Ascending aorta (tissue), 2 donors: ENCODE results near the gene MCF2L. TPM values are rescaled to one million over a fixed set of nuclear protein-coding genes. Genes with fewer than 3 reads are reported as not detected.

Experiments
- DNase-seq, 2 donors: peaks; one replicate each; pipeline ENCODE4 v3.0.0-alpha.2; 2019; ENCODE audit warnings: low spot score in 2 of 2
- H3K27ac ChIP-seq, 2 donors: fragments of 200-600 bp; sonication (generic); one replicate each; pipeline ENCODE4 v1.5.1; 2016 to 2017; ENCODE audit warnings: mild to moderate bottlenecking in 1 of 2
- H3K27me3 ChIP-seq: fragments of 200-600 bp; sonication (generic); one replicate; pipeline ENCODE4 v1.5.1; 2017
- H3K36me3 ChIP-seq, 2 donors: fragments of 200-600 bp; sonication (generic); one replicate each; pipeline ENCODE4 v1.5.1; 2016
- H3K4me1 ChIP-seq, 2 donors: fragments of 200-600 bp; sonication (generic); one replicate each; pipeline ENCODE4 v1.5.1; 2016 to 2017; ENCODE audit warnings: mild to moderate bottlenecking in 1 of 2
- H3K4me3 ChIP-seq, 2 donors: fragments of 200-600 bp; sonication (generic); one replicate each; pipeline ENCODE4 v1.5.1; 2016 to 2017; ENCODE audit warnings: mild to moderate bottlenecking in 1 of 2
- H3K9me3 ChIP-seq, 2 donors: fragments of 200-600 bp; sonication (generic); one replicate each; pipeline ENCODE4 v1.5.1; 2016
- CTCF ChIP-seq, 3 experiments: fragments of 200-600 bp in 2 of 3; fragments of 450-650 bp in 1 of 3; sonication (generic) in 2 of 3; IDR thresholded peaks; one replicate each; pipeline ENCODE4 v1.5.1; 2016 to 2019; ENCODE audit warnings: antibody characterized with exemption in 3 of 3, mild to moderate bottlenecking in 1 of 3, moderate library complexity in 1 of 3
- intact Hi-C: fragments of 100-400 bp; cut with DNase I; formaldehyde crosslinking; loops from one replicate; pipeline ENCODE4 v1.15.1; 2023
- total RNA-seq: library from RNA; depleted of rRNA; stranded (reverse); fragments of >200 nt; gene quantifications from one replicate; pipeline ENCODE4 v1.1.0, GENCODE V29; 2016

Gene MCF2L
- total RNA-seq, 1 donor from 2014 or later: 112 TPM

- peaks cover 3 to 8% of the 10 kb centered on the region in 2 donors for H3K4me1 ChIP-seq
- H3K36me3 ChIP-seq: no peaks in the 10 kb centered on the region
- H3K4me3 ChIP-seq: peak overlapping the region in 1 of 2 donors; percentile 66
- H3K27ac ChIP-seq: peak overlapping the region in 1 of 2 donors; percentile 76
- H3K27me3 ChIP-seq: no peaks in the 10 kb centered on the region
- no peaks in the 10 kb centered on the region for H3K9me3 ChIP-seq
- no peak for TF ChIP-seq CTCF (IDR thresholded peaks at IDR 0.05)
- intact Hi-C loops: no loop called here
- no peak for DNase-seq
Measured at GRCh38 chr13:113046128-113046882, 77.3 kb downstream of the MCF2L start.

GRCh38 chr13:113046883-113047244 lies 77.8 kb downstream of the MCF2L start:
- DNase-seq: no peak
- TF ChIP-seq CTCF (IDR thresholded peaks at IDR 0.05): no peak
- no peaks in the 10 kb centered on the region for H3K27me3 ChIP-seq
- H3K4me1 ChIP-seq: peaks cover 0 to 8% of the 10 kb centered on the region in 2 donors
- H3K27ac ChIP-seq: peak overlapping the region in 1 of 2 donors; percentile 76
- no peak overlapping the region for H3K4me3 ChIP-seq
- no peaks in the 10 kb centered on the region for H3K36me3 ChIP-seq
- H3K9me3 ChIP-seq: no peaks in the 10 kb centered on the region
- intact Hi-C loops: no loop called here

- no peak for DNase-seq
- intact Hi-C loops: no loop called here
- H3K4me3 ChIP-seq: no peak overlapping the region
Measured at GRCh38 chr13:113047587-113047986, 78.6 kb downstream of the MCF2L start.

GRCh38 chr13:113048766-113049165 lies 79.8 kb downstream of the MCF2L start:
- H3K36me3 ChIP-seq: no peaks in the 10 kb centered on the region
- H3K9me3 ChIP-seq: no peaks in the 10 kb centered on the region
- no peak overlapping the region for H3K4me3 ChIP-seq
- peaks cover 0 to 8% of the 10 kb centered on the region in 2 donors for H3K4me1 ChIP-seq
- H3K27me3 ChIP-seq: no peaks in the 10 kb centered on the region
- H3K27ac ChIP-seq: peak overlapping the region in 1 of 2 donors; percentile 68
- intact Hi-C loops: no loop called here
- TF ChIP-seq CTCF (IDR thresholded peaks at IDR 0.05): no peak
- no peak for DNase-seq

More at GRCh38 chr13:113047587-113047986, 78.6 kb downstream of the MCF2L start:
- H3K27ac ChIP-seq: no peak overlapping the region
- H3K36me3 ChIP-seq: no peaks in the 10 kb centered on the region
- H3K9me3 ChIP-seq: no peaks in the 10 kb centered on the region
- peaks cover 0 to 8% of the 10 kb centered on the region in 2 donors for H3K4me1 ChIP-seq
- TF ChIP-seq CTCF (IDR thresholded peaks at IDR 0.05): no peak
- no peaks in the 10 kb centered on the region for H3K27me3 ChIP-seq

- DNase-seq: no peak
- intact Hi-C loops: no loop called here
Measured at GRCh38 chr13:113049521-113049941, 80.5 kb downstream of the MCF2L start.

More at GRCh38 chr13:113049521-113049941, 80.5 kb downstream of the MCF2L start:
- Histone ChIP-seq H3K27me3 (no peaks in the 10 kb centered on the region), H3K4me3 (peak overlapping the region in 1 of 2 donors; percentile 51), H3K9me3 (no peaks in the 10 kb centered on the region), H3K27ac (peak overlapping the region in 1 of 2 donors; percentile 68), H3K4me1 (peaks cover 0 to 8% of the 10 kb centered on the region in 2 donors), H3K36me3 (no peaks in the 10 kb centered on the region)
- no peak for TF ChIP-seq CTCF (IDR thresholded peaks at IDR 0.05)
